ENCODE data around the gene CSN2.
"Not testable (repeated sequence)": the region's sequence is repeated elsewhere in the genome, so short reads cannot be mapped to it uniquely, and the experiment has no call there.

CSN2 gene, protein sequence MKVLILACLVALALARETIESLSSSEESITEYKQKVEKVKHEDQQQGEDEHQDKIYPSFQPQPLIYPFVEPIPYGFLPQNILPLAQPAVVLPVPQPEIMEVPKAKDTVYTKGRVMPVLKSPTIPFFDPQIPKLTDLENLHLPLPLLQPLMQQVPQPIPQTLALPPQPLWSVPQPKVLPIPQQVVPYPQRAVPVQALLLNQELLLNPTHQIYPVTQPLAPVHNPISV

DNA sequence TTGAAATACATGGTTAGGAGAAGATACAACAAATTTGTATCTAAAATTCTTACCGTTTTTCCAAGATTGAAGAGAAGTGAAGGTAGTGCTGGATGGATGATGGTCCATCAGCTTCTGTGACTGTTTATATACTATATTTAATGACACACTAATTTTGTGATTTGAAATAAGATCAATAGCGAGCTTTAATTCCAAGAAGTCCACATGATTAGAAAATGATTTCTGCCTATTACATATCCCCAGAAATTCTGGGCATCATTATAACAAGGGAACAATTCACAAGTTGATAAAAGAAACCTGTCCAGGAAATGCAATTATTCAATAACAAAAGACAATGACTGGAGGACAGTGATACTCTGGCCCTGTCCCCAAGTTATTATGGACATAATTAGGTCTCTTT, at the start of gene CSN2:
CSN2 (minus strand) TSS at position 101 of the 400 bp plus-strand sequence. CDS start 4,733 bp downstream, outside the sequence.
- DNase-seq (ENCODE audit: low read depth in 3 of 3) = no peak

DNA sequence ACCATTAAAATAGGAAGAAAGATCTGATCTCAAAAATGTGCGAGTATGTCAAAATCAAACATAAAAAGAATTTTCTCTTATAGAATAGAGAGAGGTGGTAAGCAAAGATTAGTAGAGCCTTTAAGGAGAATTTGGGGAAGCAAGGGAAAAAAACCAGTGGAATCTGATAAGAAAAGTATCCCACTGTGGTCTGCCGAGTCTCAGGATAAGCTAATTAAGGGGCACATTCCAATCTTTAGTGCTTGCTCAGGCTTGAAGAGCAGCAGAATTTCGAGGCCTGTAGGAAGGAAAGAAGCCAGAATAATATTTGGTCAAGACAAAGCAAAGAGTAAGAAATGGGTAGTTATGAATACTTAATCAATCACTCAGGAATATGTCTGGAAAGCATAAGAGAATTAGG, 43.2 kb upstream of the CSN2 start:
- no peak for DNase-seq (ENCODE audit: low read depth in 3 of 3)

DNA sequence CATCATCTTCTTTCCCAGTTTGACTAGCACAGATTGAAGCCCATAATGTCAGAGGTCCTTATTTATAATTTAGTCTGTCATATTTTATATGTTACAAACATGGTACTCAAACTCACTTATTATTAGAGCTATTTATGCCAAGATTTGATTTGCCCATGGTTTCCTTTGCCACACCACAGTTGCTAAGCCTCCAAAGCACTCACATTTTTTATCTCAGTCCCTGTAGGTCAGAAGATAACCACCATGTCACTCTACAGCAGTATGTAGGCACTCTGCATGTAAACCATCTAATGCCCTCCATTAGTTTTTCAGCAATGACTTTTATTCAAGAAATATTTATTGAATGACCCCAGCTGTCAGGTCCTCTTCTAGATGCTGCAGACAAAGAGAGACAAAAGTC, 37.0 kb upstream of the CSN2 start:
- DNase-seq (ENCODE audit: low read depth in 3 of 3) = no peak

DNA sequence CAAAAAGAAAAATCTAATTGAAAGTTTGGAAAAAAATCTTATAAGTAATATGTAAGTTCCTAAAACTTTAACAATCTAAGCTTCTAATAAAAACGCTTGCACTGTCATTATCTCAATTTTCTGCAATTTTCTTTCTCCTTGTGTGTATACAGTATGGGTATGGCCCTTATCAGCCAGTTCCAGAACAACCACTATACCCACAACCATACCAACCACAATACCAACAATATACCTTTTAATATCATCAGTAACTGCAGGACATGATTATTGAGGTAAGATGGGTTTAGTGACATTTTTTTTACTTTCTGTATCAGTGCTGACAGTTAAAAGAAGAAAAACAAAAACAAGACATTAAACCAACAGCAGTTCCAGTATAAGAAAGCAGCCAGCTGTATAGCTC, 35.2 kb upstream of the CSN2 start:
- no peak for DNase-seq (ENCODE audit: low read depth in 3 of 3)

DNA sequence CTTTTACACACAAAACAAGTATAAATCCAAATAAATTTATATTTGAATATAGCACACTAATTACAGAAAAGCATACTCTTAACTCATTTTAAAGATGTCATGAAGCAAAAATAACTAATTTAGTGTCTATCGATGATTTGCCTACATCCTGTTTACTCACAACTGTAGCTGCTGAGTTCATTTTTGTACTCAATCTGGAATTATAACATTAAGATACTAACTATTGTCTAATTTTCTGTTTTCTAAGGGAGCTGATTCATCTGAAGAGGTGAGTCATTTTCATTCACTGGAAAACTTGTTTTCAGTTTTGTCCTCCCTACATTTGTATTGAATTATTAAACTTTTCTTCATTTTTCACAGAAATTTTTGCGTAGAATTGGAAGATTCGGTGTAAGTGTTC, 33.9 kb upstream of the CSN2 start:
- no peak for DNase-seq (ENCODE audit: low read depth in 3 of 3)

DNA sequence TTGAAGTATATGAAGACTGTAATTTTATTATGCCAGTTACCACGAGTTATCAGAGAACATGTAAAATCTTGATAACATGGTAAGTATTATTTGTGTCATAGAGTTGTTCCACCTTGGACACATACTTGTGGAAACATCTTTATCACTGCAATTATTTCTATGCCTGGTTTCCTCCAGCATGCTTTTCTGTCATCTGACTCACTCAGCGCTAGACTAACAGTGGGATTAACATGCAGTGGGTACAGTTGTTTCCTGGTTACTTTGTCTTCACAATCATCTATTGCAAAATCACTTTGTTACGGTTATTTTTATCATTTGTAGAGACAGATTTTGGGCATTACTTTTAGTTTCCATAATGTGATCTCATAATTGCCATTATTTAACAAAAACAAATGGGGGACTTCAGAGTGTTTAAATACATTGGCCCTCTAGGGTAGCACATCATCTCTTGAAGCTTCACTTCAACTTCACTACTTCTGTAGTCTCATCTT, 30.0 kb upstream of the CSN2 start, which contains the start of gene STATH:
STATH (plus strand) TSS at position 441 of the 491 bp plus-strand sequence. CDS start 2,472 bp downstream, outside the sequence.
- DNase-seq (ENCODE audit: low read depth in 3 of 3) = no peak

DNA sequence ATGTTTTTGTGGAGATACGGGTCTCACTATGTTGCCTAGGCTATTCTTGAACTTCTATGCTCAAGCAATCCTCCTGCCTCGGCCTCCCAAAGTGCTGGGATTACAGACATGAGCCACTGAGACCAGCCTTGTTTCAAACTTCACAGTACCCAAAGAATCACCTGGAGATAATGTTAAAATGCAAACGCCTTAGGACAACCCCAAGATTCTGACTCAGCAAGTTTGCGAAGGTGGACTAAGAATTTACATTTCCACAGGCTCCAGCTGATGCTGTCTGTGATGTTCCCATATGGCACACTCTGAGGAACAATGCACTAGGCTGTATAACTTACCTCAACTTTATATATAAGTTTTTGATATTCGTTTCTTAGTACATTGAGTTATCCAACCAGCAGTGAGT, 29.3 kb upstream of the CSN2 start:
- no peak for DNase-seq (ENCODE audit: low read depth in 3 of 3)

DNA sequence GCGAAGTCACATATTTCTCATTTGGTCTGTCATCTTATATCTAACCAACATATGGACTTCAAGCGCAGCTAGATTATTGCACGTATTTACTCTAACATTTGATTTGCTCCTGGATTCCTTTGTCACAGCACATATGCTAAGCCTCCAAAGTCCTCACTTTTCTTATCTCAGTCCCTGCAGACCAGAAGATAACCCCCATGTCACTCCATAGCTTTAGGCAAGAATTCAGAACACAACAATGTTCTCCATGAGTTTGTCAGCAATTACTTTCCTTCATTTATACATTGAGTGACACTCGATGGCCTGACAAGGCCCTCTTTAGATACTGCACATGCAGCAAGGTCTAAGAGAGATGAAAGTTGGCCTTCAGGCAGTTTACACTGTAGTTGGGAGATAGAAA, 25.5 kb upstream of the CSN2 start:
- no peak for DNase-seq (ENCODE audit: low read depth in 3 of 3)

DNA sequence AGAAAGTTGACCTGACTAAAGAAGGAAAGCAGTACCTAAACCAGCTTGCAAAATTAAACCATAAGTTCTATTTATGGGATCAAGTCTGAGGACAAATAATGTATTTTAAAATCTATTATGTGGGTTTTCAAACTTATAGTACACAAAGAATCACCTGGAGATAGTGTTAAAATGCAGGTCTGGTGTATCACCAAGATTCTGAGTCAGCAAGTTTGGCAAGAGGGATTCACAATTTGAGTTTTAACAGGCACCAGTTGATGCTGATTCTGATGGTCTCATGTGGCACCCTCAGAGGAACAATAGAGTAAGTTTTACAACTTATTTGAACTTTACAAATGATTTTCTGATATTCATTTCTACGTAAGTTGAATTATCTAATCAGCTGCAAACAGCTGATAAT, 21.1 kb upstream of the CSN2 start:
- no peak for DNase-seq (ENCODE audit: low read depth in 3 of 3)

DNA sequence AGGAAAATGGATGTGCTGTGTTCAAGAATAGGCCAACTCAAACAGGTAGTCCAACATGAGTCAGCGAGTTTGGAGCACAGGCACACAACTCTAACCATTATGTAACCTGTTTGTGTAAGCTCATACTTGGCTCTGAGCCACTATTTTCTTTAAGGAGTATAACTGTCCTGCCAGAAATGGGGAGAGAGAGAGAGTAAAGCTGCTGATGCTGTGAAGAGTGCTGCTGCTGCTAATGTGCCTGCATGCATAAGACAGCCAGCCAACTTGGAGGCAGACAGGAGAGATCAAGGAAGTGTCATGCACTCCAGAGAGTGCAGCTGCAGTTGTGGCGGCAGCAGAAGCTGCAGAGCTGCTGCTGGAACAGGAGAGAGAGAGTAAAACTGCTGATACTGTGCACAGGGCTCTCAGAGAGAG, 18.5 kb upstream of the CSN2 start:
- no peak for DNase-seq (ENCODE audit: low read depth in 3 of 3)

DNA sequence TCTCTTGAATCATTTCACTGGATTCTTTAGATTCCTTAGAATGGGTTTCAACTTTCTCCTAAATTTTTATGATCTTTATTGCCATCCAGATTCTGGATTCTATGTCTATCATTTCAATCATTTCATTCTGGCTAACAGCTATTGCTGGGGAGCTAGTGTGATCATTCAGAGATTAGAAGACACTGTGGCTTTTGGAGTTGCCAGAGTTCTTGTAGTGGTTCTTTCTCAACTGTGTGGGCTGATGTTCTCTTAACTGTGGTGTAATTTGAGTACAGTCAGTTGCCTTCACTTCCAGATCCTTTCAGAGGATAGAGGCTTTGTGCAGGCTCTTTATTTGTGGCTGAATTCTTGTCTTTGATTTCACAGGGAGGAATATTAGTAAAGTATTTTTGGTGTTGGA, 12.1 kb upstream of the CSN2 start:
- DNase-seq (ENCODE audit: low read depth in 3 of 3) = no peak

DNA sequence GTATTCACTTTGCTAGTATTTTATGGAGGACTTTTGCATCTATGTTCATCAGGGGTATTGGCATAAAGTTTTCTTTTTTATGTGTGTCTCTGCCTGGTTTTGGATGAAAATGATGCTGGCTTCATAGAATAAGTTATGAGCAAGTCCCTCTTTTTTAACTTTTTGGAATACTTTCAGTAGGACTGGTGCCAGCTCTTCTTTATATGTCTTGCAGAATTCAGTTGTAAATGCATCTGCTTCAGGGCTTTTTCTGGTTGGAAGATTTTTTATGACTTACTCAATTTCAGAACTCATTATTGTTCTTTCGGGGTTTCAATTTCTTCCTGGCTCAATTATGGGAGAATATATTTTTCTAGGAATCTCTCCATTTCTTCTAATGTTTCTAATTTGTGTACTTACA, 9.1 kb upstream of the CSN2 start:
- DNase-seq (ENCODE audit: low read depth in 3 of 3) = no peak

DNA sequence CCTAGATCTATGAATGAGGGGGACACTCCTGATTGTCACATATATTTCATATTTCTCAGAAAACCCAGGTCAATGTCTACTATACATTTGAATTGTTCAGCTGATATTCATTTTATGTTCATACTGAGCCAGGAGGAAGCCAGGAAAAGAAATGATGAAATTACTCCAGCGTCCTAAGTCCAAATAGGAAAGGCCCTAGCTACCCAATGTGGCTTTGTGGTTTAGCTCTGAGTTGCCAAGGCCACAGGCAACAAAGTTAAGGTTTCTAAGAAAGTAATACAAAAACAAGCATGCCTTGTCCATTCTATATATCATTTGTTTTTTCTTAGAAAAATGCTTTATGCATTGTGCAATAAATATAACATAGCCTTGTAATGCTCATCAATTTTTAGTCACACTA, 4.5 kb upstream of the CSN2 start:
- no peak for DNase-seq (ENCODE audit: low read depth in 3 of 3)

DNA sequence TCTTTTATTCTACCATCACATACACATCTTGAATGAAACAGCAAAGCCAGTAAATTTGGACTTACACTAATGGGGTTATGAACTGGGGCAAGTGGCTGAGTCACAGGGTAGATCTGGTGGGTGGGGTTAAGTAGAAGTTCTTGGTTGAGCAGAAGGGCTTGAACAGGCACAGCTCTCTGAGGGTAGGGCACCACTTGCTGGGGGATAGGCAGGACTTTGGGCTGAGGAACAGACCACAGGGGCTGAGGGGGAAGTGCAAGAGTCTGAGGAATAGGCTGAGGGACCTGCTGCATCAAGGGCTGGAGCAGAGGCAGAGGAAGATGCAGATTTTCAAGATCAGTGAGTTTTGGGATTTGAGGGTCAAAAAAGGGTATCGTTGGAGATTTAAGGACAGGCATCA, 8.3 kb downstream of the CSN2 start:
- DNase-seq (ENCODE audit: low read depth in 3 of 3) = no peak

DNA sequence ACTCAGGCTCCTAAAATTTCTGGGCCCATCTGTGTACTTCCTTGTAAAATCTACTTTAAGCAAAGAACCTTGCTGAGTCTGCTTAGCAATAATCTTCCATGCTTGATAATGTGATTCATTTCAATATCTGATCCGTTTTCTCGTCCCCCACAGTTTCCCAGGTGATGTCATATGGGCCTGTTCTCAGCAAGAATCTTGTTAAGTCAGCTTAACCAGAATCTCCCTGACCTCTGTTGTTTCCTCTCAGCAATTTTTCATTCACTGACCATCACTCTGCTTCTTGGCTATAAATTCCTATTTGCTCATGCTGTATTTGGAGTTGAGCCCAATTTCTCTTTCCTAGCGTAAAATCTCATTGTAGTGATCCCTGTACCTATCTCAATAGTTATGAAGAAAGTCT, 13.9 kb downstream of the CSN2 start:
- DNase-seq (ENCODE audit: low read depth in 3 of 3) = no peak

DNA sequence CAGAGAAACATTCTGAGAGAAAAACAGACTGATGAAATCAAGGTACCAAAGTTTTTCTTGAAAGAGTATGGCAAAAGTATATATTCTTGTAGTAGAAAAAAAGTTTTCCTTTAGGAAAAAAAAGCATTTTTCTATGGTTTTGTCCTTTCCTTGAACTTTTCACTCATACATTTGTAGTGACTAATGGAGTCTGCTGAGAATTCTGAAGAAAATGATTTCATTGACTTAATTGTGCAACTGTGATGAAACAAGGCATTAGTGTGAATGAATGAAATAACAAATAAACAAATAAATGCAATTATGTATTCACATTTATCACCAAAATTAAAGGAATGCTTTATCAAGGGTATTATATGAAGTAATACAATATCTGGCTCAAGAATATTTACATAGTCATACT, 29.0 kb downstream of the CSN2 start:
- no peak for DNase-seq (ENCODE audit: low read depth in 3 of 3)

DNA sequence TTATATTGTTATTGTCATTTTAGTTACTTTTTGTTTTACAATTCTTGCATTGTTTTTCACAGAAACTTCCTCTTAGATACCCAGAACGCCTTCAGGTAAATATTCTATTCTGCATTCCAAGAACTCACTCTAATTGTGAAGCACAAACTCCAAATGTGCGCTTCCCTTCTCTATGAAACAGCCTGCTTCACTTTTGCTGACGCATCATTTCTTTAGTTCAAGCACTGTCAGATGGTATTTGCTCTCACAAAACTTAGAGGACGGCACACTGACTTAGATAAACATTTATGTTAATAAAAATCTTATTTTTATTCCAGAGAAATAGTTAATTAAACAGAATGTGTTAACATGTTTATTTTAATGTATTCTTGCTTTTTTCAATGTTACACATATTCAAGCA, 31.4 kb downstream of the CSN2 start:
- no peak for DNase-seq (ENCODE audit: low read depth in 3 of 3)

DNA sequence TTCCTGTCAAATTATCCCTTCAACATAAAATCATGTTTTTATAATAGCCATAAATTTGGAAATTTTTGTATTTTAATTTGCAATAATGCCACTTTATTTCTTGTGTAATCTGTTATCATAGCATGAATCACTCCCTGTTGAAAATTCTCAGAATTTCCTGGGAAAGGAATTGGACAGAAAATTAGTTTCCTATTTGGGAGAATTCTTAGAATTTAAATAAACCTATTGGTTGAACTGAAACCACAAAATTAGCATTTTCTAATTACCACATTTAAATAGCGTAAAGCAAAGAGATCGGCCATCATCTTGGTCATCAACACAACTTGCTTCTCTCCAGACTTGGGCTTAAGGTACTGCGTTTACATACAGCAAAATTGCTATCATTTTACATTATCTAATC, 34.8 kb downstream of the CSN2 start, which contains the start of gene CSN1S1:
CSN1S1 (plus strand) TSS at position 301 of the 400 bp plus-strand sequence. CDS start 1,488 bp downstream, outside the sequence.
- DNase-seq (ENCODE audit: low read depth in 3 of 3) = no peak

DNA sequence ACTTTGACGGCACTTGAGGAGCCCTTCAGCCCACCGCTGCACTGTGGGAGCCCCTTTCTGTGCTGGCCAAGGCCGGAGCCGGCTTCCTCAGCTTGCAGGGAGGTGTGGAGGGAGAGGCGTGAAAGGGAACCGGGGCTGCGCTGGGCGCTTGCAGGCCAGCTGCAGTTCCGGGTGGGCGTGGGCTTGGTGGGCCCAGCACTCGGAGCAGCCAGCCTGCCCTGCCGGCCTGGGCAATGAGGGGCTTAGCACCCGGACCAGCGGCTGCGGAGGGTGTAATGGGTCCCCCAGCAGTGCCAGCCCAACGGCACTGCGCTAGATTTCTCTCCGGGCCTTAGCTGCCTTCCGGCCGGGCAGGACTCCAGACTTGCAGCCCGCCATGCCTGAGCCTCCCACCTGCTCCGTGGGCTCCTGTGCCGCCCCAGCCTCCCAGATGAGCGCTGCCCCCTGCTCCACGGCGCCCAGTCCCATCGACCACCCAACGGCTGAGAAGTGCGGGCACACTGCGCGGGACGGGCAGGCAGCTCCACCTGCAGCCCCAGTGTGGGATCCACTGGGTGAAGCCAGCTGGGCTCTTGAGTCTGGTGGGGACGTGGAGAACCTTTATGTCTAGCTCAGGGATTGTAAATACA, 41.6 kb downstream of the CSN2 start:
- not testable (repeated sequence) for DNase-seq (ENCODE audit: low read depth in 3 of 3)

DNA sequence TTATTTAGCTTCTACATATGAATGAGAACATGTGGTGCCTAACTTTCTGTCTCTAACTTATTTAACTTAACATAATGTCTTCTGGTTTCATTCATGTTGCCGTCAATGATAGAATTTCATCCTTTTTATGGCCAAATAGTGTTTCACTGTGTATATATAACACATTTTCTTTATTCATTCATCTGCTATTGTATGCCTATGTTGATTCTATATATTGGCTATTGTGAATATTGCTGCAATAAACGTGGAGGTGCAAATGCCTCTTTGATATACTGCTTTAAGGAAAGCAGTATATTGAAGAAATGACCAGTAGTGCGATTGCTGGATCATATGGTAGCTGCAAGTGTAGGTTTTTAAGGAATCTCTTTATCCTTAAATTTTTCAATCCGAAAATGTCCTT, 44.7 kb downstream of the CSN2 start:
- no peak for DNase-seq (ENCODE audit: low read depth in 3 of 3)

DNA sequence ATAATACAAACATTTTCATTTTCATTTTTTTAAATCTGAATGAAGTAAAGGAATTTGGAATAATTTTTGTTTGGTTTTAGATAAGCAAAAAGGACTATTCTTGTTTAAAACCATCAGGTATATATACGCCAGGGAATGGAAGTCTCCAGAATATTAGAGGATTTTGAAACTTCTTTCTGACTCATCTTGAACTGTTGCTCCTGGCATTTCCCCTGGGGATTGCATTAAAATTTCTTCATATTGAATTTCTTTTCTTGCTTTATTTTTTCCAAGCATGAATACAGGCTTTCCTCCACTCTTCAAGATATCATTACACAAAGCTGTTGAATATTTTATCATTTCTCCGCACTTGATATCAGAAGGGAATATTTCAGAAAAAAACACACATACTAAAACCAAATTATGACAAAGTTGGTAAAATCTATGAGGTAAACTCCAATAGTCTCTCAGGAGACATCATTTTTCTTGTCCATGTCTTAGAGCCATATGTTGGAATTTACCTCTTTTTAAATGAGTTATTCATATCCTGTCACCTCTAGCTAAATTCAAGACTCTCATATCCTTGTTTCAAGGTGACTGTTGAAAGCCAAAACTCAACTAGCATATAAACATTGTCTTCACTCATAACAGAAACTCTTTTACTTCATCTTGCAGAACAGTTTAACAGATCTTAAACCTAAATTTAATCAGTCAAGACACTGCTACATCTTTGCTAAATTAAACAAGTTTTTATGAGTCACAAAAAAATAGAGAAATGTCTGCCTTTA, 55.3 kb downstream of the CSN2 start:
- DNase-seq (ENCODE audit: low read depth in 3 of 3) = no peak

DNA sequence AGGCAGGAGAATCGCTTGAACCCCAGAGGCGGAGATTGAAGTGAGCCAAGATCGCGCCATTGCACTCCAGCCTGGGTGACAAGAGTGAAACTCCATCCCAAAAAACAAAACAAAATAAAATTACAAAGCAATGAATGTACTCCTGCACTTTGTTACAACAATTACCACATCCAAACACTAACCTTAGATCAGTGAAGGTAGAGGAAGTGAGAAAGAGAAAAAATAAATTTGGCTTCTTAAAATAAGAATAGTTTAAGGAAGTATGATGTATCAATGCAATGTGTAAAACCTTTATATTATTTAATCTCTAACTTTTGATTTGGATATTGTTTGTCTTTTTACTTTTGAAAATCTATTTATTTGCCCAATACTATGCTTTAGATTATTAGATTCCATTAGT, 56.3 kb downstream of the CSN2 start:
- no peak for DNase-seq (ENCODE audit: low read depth in 3 of 3)

DNA sequence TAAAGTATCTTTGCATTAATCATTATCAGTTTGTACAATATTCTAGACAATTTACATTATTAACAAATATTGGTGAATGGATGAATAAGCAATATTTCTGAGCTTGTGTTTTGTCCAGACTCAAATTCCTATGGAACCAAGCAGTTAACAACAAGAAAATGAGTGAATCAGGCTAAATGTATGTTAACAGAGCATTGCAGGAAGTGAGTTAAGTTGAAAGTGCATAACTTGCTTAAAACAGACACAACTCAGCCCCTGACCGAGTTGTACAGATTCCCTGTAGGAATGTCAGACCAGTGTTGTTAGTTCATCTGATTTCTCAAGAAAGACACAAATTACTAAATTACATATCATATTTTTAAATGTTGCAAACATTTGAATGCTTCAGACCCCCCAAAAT, 58.4 kb downstream of the CSN2 start:
- DNase-seq (ENCODE audit: low read depth in 3 of 3) = no peak
